BJ (cell line): ENCODE results near the gene PHYH. TPM values are rescaled to one million over a fixed set of nuclear protein-coding genes. Genes with fewer than 3 reads are reported as not detected.
"Not testable (repeated sequence)": the region's sequence is repeated elsewhere in the genome, so short reads cannot be mapped to it uniquely, and the experiment has no call there.

Experiments
- CTCF ChIA-PET: fragments of 350-600 bp; formaldehyde crosslinking; extraction: SDS; loops from one replicate; lab custom pipeline; 2021; ENCODE audit warnings: antibody characterized with exemption, inconsistent platforms; lab: Yijun Ruan, JAX
- POLR2A ChIA-PET: fragments of 300-600 bp; sonication (Branson Sonifier 250); formaldehyde crosslinking; extraction: SDS; loops from one replicate; lab custom pipeline; 2021; ENCODE audit warnings: antibody characterized with exemption; lab: Charles Lee
- DNase-seq: peaks from one replicate; pipeline ENCODE4 v3.0.0-alpha.2; 2011; ENCODE audit warnings: low read depth
- H3K27me3 ChIP-seq: 2 replicates; pipeline ENCODE4 v1.6.0; 2011; ENCODE audit warnings: low read length; ENCODE audit not compliant: control insufficient read depth, insufficient read depth
- H3K36me3 ChIP-seq: 2 replicates; pipeline ENCODE4 v1.5.1; 2011; ENCODE audit warnings: low read length; ENCODE audit not compliant: control insufficient read depth, insufficient read depth
- H3K4me3 ChIP-seq: 2 replicates; pipeline ENCODE4 v1.5.1; 2011; ENCODE audit warnings: low read depth, mild to moderate bottlenecking, control low read depth, low read length
- CTCF ChIP-seq: IDR thresholded peaks from 2 replicates; pipeline ENCODE4 v1.5.1; 2011; ENCODE audit warnings: low read depth, mild to moderate bottlenecking, control low read depth, inconsistent platforms, low read length, moderate library complexity; ENCODE audit not compliant: insufficient read depth
- polyA plus RNA-seq: library from polyadenylated mRNA; depleted of rRNA; stranded (reverse); fragments of >200 nt; gene quantifications from 2 replicates; pipeline ENCODE4 v1.2.3, GENCODE V29; 2011

Gene PHYH
- polyA plus RNA-seq, 1 experiment = 7.1 TPM

GRCh38 chr10:13241613-13242012, 58.3 kb downstream of the PHYH start:
- Histone ChIP-seq H3K27me3 (no peaks in the 10 kb centered on the region), H3K36me3 (no peaks in the 10 kb centered on the region), H3K4me3 (no peak overlapping the region)
- CTCF ChIA-PET = no interaction called here
- TF ChIP-seq CTCF = no peak
- POLR2A ChIA-PET = no interaction called here
- no peak for DNase-seq

- no peak for DNase-seq
- ChIA-PET POLR2A (no interaction called here), CTCF (no interaction called here)
- Histone ChIP-seq H3K36me3 (no peaks in the 10 kb centered on the region), H3K4me3 (no peak overlapping the region), H3K27me3 (0 out of 2 replicates have a peak, but pooled peaks cover 2% of the 10 kb centered on the region)
- TF ChIP-seq CTCF = no peak
These were observed 59.9 kb downstream of the PHYH start for GRCh38 chr10:13239923-13240322.

DNA sequence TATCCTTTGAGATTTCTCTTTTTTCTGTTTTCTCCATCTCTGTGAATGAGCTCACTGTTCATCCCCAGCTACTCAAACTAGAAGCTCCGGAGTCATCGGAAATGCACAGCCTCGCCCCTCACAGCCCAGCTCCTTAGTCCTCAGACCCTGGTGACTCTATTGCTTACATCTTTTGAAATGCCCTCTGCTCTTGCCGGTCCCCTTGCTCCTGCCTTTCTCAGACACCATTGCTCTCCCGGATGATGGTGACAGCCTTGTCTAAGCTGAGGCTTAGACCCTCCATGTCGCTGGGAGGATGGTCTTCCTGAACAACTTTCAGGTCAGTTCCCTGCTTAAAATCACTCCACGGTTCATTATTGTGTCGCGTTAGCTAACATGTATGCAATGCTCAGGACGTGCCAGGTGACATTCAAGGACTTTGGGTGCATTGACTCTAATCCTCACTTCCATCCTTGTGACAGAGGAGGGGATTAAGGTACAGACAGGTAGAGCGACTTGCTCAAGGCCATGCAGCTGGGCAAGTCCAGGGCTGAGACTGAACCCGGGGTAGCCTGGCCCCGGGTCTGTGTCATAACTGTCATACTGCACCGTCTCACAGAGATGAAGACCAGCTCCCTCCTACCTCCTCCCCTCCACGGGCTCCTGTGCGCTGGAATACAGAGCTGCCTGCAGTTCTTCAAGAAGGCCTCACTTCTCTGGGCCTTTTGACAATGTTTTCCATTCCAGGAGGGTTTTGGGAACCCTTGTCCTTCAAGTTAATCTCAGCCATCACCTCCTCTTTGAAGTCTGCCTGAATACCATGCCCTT, 61.4 kb downstream of the PHYH start:
- Histone ChIP-seq H3K4me3 (no peak overlapping the region), H3K27me3 (0 out of 2 replicates have a peak, but pooled peaks cover 2% of the 10 kb centered on the region), H3K36me3 (no peaks in the 10 kb centered on the region)
- no peak for DNase-seq
- POLR2A ChIA-PET = no interaction called here
- no peak for TF ChIP-seq CTCF
- CTCF ChIA-PET = no interaction called here

GRCh38 chr10:13236638-13237037, 63.2 kb downstream of the PHYH start:
- DNase-seq = no peak
- TF ChIP-seq CTCF = no peak
- ChIA-PET CTCF (interaction anchor here (0.6 kb wide), 1 partner anchor 31 kb away, joined by 3 read pairs; no protein-coding TSS in a partner anchor), POLR2A (no interaction called here)
- no peak overlapping the region for H3K4me3 ChIP-seq
- H3K36me3 ChIP-seq = no peaks in the 10 kb centered on the region
- H3K27me3 ChIP-seq = peaks cover 6% of the 10 kb centered on the region; the same call in 1 of the 2 replicates

GRCh38 chr10:13234736-13235135, 65.1 kb downstream of the PHYH start:
- POLR2A ChIA-PET, CTCF ChIA-PET: not testable (repeated sequence)

More at GRCh38 chr10:13234736-13235135, 65.1 kb downstream of the PHYH start:
- not testable (repeated sequence) for H3K27me3 ChIP-seq, DNase-seq, H3K4me3 ChIP-seq, H3K36me3 ChIP-seq
